ENCODE results near the gene ADGRG3.
A peak's percentile ranks its signal among the peaks of the same experiment; 100 is the strongest.

ADGRG3 gene

GRCh38 chr16:57630407-57630797 lies 37.7 kb upstream of the ADGRG3 start:
- no peak for DNase-seq (ENCODE audit: low spot score)

- no peak for DNase-seq (ENCODE audit: low spot score)
These were observed 36.9 kb upstream of the ADGRG3 start for GRCh38 chr16:57630931-57631845.

DNA sequence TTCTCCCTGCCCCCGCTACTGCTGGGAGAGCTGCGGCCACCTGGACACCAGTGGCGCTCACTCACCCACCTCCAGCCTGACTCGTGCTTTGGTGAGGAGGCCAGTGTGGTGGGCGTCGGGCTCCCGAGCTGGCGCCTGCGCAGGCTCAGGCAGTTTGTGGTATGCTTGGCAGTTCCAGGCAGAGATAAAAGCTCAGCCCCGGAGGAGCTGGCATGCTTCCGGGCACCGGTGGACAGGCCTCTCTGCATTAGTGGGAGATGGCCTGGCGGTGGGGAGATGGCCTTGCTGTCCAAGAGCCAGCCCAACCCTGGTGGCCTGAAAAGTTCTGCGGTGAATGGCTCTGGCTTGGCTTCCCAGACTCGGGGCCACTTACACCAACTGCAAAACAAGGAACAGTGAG lies 35.5 kb upstream of the ADGRG3 start:
- DNase-seq (ENCODE audit: low spot score) = no peak

- DNase-seq (ENCODE audit: low spot score) = no peak
These were observed 34.6 kb upstream of the ADGRG3 start for GRCh38 chr16:57633383-57634064.

GRCh38 chr16:57634171-57634570 lies 33.9 kb upstream of the ADGRG3 start:
- DNase-seq (ENCODE audit: low spot score) = no peak

DNA sequence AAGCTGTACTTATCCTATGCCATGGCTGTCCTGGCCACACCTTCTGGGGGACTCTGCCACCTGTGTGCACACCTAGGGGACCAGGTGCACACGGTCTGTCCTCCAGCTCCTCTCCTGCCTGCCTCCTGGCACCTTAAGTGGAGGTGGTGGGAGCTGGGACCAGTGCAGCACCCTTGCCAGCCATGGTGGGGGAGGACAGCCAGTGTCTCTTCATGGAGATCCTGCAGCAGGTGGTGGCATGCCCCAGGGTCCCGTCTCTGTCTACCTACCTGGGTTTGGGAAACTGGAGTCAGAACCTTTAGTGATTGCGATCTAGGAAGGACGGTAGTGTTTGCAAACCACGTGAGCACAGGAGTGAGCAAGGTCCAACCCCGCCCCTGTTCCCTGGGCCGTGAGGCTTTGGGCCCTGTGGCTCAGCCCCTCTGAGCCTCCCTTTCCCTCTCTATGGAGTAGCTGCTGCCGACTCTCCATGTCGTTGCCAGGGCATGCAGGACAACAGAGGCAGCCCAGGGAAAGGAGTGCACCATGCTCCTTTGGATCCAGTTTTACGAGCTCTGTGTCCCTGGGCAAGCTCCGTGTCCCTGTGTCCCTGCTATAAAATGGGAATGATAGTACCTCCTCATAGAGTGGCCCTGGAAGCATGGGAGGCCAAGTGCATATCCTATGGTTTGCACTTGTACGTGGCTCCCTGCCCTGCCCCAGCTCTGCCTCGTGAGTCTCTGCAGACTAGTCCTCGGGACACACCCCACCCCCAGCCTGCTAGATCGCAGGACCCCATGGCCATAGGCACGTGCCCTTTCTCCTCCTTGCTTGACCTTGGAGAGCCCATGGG lies 32.6 kb upstream of the ADGRG3 start:
- DNase-seq (ENCODE audit: low spot score) = no peak

DNA sequence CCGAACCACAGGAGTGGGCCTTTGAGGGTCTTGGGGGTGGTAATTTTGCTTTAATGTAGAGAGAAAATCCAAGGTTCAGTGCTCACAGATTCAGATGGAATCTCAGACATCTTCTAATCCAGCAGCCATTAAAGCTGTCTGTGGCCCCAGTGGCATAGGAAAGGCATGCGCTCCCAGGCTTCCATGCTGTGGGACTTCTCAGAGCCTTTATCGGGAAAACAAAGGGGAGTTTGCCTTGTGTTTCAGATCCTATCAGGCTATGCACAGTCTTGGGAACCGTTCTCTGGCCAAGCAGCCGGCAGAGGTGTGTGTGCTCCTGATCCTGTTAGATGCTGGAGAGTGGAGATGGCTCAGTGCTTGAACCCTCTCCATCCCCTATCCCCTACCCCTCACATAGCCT lies 31.9 kb upstream of the ADGRG3 start:
- no peak for DNase-seq (ENCODE audit: low spot score)

GRCh38 chr16:57637020-57637419 lies 31.1 kb upstream of the ADGRG3 start:
- no peak for DNase-seq (ENCODE audit: low spot score)

DNA sequence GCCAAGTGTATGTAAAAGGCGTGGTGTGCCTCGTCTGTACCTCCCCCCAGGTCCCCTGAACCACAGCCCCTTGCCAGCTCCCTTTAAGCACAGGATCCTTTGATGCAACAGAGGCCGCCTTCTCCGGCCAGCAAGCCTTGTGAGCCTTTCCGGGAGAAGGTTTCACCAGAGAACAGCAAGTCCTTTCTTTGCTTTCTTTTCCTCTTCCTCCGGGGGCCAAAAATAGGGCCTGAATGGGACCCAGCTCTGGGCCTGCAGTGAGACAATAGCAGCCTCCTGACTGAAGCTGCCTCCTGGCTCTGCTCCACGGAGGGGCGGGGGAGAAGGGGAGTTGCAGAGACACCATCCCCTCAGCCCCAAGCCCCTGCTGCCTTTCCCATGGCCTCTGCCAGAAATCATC lies 30.7 kb upstream of the ADGRG3 start:
- DNase-seq (ENCODE audit: low spot score) = no peak

DNA sequence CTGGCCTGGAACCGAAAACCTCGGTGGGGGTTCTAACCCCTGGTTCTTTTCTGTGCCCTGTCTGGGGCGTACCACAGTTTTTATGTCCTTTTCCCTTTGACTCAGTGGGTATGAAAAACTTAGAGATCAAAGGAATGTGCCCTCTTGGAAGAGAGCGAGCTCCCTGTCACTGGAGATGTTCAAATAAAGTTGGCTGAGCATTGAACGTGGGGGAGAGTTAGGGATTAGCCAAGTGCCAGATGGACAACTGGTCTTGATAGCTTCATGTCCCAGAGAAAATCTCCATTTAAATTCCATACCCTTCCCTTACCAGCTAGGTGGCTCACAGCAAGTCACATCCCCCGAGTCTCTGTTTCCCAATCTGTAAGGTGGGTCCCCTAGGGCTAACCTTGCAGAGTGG lies 30.1 kb upstream of the ADGRG3 start:
- no peak for DNase-seq (ENCODE audit: low spot score)

GRCh38 chr16:57638381-57638780 lies 29.7 kb upstream of the ADGRG3 start:
- no peak for DNase-seq (ENCODE audit: low spot score)

DNA sequence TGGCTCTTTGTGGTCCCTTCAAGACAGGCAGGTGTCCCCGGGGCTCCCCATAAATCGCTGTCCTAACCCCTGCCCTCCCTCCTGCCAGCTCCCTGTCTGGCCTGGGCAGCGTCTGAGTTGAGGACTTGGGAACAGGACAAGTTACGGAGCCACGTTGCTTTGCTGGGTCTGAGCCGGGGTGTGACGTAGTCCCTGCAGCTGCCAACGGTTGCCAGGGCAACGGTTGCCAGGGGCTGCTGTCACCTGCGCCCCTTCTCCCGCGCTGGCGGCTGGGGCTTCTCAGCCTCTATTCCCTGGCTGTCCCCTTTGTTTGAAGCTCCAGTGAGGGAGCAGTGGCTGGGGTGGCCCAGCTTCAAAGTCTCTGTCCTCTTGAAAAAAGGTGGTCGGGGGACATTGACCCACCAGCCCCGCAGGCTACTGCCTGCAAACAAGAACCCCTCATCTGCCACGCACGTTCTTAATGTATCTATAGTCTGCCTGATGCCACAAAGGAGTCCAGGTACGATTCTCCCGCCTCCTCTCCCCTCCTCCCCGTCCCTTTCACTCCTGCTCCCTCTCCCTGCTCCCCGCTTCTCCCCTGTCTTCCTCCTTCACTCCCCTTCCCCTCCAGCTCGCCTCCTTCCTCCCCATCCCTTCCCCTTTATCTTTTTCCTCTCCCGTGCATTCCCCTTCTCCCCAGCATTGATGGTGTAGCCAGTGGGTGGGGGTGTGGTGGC lies 28.8 kb upstream of the ADGRG3 start:
- DNase-seq (ENCODE audit: low spot score) = peak; percentile 90

DNA sequence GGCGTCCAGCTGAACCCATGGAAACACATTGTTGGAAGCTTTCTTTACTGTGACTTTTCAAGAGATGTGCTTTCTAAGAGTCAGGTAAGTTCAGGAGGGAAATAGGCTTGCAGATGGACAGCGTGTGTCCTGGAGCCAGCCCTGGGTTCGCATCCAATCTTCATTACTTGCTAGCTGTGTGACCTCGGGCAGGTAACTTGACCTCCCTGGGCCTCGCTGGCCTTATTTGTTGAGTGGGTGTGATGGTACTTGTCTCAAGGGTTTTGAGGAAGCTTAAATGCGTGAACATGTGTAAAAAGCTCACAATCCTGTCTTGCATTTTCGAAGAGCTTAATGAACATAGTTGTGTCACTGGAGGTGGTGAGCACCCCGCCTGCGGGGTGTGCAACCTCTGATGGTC lies 27.9 kb upstream of the ADGRG3 start:
- no peak for DNase-seq (ENCODE audit: low spot score)

- DNase-seq (ENCODE audit: low spot score) = no peak
These were observed 27.5 kb upstream of the ADGRG3 start for GRCh38 chr16:57640612-57641011.

DNA sequence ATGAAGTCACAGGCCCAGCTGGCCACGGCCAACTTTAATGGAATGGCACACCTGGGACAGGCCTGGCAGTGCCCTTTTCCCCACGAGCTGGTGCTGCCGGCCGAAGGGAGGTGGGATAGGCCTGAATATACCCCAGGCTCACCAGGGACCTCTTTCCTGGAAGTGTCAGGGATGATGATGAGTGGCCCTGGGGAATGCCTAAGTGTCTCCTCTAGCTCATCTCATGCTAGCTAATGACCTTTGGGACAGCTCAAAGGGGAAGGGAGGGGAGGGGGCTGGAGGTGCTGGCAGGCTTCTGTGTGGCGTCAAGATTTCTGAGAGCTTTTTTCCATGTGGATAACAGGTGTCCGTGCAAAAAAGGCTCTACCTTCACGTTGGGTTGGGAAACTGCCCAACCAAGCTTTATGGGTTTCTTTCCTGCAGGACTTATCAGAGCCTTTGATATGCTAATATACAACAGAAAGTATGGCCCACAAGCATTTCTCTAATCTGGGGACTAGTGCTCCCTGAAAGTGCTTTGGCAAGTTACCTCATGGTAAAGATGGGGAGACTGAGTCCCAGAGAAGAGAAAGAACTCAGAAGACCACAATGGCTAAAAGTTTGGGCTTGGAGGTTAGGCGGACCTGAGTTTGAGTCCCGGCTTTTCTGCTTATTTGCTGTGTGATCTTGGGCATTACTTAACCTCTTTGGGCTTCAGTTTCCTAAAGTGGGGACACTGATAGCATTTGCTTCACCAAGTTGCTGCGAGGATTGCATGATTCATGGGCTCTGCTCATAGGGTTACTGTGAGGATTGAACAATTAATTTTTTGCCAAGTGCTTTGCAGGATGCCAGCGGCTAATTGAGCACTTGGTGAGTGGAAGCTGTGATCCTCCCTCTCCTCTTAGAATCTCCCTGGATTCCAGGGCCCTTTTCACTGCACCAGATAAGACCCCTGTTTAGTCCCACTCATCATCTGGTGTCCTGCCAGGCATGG lies 25.7 kb upstream of the ADGRG3 start:
- no peak for DNase-seq (ENCODE audit: low spot score)

DNA sequence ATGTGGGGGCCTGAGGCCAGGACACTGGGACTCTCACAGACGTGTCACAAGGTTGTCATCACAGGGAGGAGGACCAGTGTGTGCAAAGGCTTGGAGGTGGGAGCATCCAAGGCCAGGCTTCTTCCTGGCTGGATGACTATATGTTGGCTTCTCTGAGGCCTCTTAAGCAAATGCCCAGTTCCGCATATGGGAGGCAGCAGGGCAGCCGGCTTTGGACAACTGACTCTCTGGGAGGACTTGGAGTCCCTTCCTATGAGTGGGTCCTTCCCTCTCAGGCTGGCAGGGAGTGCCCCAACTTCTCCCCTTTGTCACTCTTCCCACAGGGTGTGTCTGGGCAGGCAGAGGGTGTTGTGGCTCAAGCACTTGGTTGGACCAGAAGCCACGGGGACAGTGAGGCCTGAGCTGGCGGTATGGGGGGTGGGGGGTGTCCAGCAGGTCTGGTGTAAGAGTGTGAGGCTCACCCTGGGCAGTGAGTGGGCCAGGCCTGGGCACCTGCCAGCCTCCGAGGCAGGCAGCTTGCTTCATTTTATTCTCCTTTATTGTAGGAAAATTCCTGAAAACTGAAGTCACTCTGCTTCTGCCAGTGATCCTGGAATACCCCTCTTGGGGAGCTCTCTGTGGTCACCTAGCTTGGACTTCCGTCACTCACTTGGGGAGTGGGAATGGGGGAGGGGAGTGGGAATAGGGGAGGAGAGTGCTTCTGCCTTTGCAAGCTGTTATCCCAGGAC lies 24.8 kb upstream of the ADGRG3 start:
- no peak for DNase-seq (ENCODE audit: low spot score)

- DNase-seq (ENCODE audit: low spot score) = no peak
These were observed 24.2 kb upstream of the ADGRG3 start for GRCh38 chr16:57643910-57644309.

GRCh38 chr16:57644383-57645014 lies 23.6 kb upstream of the ADGRG3 start:
- no peak for DNase-seq (ENCODE audit: low spot score)

GRCh38 chr16:57645169-57645568 lies 22.9 kb upstream of the ADGRG3 start:
- DNase-seq (ENCODE audit: low spot score) = no peak

All from SK-N-DZ (cell line).